ACC112 (cell line): ENCODE data around the gene SPRY4.
"Not testable (repeated sequence)": the region's sequence is repeated elsewhere in the genome, so short reads cannot be mapped to it uniquely, and the experiment has no call there.

Experiments
- H2AFZ ChIP-seq: fragments of 200-600 bp; sonication (generic); one replicate; pipeline ENCODE4 v1.6.0; 2017; ENCODE audit warnings: antibody characterized with exemption, low read length; ENCODE audit not compliant: unreplicated experiment
- H3K27ac ChIP-seq: fragments of 200-600 bp; sonication (generic); 2 replicates; pipeline ENCODE4 v1.5.1; 2014; ENCODE audit warnings: low read depth, mild to moderate bottlenecking, antibody characterized with exemption, low read length, moderate library complexity
- H3K27me3 ChIP-seq: fragments of 200-600 bp; sonication (generic); 2 replicates; pipeline ENCODE4 v1.6.1; 2014; ENCODE audit warnings: mild to moderate bottlenecking, antibody characterized with exemption, low read length, moderate library complexity, mixed read lengths; ENCODE audit not compliant: insufficient read depth
- H3K36me3 ChIP-seq: fragments of 200-600 bp; sonication (generic); 2 replicates; pipeline ENCODE4 v1.6.1; 2016; ENCODE audit warnings: mild to moderate bottlenecking, antibody characterized with exemption, low read length, moderate library complexity, mixed read lengths; ENCODE audit not compliant: insufficient read depth
- H3K4me1 ChIP-seq: fragments of 200-600 bp; sonication (generic); one replicate; pipeline ENCODE4 v1.6.1; 2016; ENCODE audit warnings: low read length, mixed read lengths; ENCODE audit not compliant: insufficient read depth, unreplicated experiment, control insufficient read depth
- H3K4me3 ChIP-seq: fragments of 200-600 bp; sonication (generic); 2 replicates; pipeline ENCODE4 v1.5.1; 2014; ENCODE audit warnings: mild to moderate bottlenecking, low read depth, low read length
- H3K79me2 ChIP-seq: fragments of 200-600 bp; sonication (generic); one replicate; pipeline ENCODE4 v1.6.0; 2016; ENCODE audit warnings: low read length; ENCODE audit not compliant: control insufficient read depth, unreplicated experiment, insufficient read depth

The SPRY4 gene, protein sequence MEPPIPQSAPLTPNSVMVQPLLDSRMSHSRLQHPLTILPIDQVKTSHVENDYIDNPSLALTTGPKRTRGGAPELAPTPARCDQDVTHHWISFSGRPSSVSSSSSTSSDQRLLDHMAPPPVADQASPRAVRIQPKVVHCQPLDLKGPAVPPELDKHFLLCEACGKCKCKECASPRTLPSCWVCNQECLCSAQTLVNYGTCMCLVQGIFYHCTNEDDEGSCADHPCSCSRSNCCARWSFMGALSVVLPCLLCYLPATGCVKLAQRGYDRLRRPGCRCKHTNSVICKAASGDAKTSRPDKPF

DNA sequence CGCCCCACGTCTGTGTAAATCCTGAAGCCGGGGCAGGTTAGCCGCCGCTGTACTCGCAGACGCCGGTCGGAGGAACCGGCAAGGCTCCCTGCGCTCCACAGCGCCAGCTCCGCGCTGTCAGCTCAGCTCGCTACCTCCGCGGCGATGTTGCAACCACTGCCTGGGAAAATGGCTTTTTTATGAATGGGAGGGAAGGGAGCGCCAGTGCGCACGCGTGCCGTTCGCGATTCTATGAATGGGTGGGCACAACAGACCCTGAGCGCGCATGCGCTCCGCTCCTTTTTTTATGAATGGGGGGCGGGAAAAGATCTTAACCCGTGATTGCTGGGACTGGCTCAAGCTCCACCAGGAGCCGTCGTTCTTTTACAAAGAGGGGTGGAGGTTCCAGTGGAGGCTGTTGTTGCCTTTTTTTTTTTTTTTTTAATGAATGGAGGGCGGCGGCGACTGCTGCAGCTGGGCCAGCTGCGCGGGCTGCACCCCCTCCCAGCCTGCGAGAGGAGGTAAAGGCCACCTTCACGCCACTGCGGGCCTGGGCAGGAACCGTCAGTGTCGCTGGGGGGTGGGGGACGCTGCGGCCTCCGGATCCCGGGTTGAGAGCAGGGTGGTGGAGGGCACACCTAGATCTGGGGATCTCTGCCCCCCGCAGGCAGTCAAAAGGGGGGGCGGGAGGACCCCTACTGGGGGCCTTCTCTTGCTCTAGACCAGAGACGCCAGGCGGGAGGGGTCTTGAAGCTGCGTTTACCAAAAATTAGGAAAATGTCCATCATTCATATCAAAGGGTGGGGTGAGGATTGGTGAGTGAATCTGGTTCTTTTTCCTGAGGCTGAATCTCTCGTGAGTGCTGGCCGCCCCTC is at the start of gene SPRY4:
Gene SPRY4, minus strand, starts transcription at position 151 of the 854 bp plus-strand sequence. CDS start 9,913 bp downstream, outside the sequence.
- peak within 1 kb of the TSS; percentile 85 for H3K27ac ChIP-seq
- no peaks in the 10 kb centered on the region for H3K27me3 ChIP-seq
- peaks cover 41% of the 10 kb centered on the region for H3K4me1 ChIP-seq
- peaks cover 6% of the 10 kb centered on the region; the same call in 1 of the 2 replicates for H3K36me3 ChIP-seq
- H2AFZ ChIP-seq = peak within 1 kb of the TSS; percentile 67
- peaks cover 91% of the 10 kb centered on the region for H3K79me2 ChIP-seq
- peak within 1 kb of the TSS; percentile 93 for H3K4me3 ChIP-seq

DNA sequence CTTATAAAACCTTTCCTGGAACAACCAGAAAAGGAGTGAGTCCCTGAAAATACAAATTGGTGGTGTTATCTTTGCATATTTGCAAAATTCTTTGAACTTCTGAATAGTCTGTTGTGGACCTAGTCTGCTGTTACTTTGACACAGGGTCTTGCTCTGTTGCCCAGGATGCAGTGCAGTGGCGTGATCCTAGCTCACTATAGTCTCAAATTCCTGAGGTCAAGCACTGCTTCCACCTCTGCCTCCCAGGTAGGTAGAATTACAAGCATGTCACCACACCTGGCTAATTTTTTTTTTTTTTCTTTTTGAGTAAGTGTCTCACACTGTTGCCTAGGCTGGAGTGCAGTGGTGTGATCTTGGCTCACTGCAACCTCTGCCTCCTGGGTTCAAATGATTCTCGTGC is 43.7 kb upstream of the SPRY4 start:
- Histone ChIP-seq H3K79me2 (peaks cover 4% of the 10 kb centered on the region), H3K27me3 (no peaks in the 10 kb centered on the region), H3K36me3 (no peaks in the 10 kb centered on the region), H3K4me3 (no peak overlapping the region), H3K27ac (no peak overlapping the region), H3K4me1 (peaks cover 3% of the 10 kb centered on the region), H2AFZ (no peak overlapping the region)

DNA sequence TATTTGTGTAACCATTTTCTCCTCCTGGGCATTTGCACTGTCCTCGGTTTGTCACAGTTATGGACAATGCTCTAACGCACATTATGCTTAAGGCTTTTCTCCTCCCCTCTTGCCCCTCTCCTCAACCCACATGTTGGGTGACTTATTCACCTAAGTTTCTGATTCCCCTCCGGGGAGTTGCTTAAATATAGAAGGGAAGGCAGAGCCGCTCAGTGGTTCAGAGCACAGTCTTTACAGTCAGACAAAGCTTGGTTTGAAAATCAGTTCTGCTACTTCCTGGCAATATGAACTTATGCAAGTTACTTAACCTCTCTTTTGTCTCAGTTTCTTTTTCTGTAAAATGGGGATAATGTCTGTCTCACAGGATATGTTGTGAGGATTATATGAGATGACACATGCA is 41.2 kb upstream of the SPRY4 start:
- Histone ChIP-seq H2AFZ (no peak overlapping the region), H3K4me1 (peaks cover 17% of the 10 kb centered on the region), H3K27me3 (no peaks in the 10 kb centered on the region), H3K4me3 (no peak overlapping the region), H3K36me3 (no peaks in the 10 kb centered on the region), H3K27ac (no peak overlapping the region), H3K79me2 (peaks cover 4% of the 10 kb centered on the region)

DNA sequence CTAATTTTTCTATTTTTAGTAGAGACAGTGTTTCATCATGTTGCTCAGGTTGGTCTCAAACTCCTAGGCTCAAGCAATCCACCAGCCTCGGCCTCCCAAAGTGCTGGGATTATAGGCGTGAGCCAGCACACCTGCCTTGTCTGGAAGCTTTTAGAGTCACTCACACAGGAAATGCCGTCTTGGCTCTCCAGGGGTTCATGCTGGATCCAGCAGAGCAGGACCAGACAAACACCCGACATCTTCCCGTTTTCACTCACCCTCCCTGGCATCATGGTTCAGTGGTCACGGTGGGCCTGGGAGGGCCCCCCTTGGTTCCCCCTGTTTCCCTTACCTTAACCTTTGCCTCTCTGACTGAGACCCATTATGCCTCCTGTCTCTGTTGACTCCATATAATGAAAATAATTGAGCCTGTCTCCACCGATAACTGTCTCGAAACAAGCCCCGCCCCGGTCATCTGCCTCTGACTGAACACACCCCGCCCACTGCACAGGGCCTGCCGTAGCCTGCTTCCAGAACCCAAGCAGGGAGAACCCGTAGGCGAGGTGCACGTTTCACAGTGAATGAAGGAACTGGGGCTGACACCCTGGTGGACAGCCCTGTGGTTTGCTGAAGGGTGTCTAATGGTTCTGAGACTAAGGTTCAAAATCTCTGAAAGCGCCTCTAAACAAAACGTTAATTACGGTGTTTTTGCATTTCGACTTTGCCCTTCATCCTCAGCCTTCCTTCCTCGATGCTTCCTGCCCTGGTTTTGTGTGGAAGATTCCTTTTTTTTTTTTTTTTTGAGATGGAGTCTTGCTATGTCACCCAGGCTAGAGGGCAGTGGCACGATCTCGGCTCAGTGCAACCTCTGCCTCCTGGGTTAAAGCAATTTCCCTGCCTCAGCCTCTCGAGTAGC is 39.7 kb upstream of the SPRY4 start:
- no peaks in the 10 kb centered on the region for H3K27me3 ChIP-seq
- H2AFZ ChIP-seq = no peak overlapping the region
- H3K4me1 ChIP-seq = peaks cover 28% of the 10 kb centered on the region
- H3K27ac ChIP-seq = no peak overlapping the region
- H3K4me3 ChIP-seq = no peak overlapping the region
- H3K36me3 ChIP-seq = no peaks in the 10 kb centered on the region
- peaks cover 4% of the 10 kb centered on the region for H3K79me2 ChIP-seq

DNA sequence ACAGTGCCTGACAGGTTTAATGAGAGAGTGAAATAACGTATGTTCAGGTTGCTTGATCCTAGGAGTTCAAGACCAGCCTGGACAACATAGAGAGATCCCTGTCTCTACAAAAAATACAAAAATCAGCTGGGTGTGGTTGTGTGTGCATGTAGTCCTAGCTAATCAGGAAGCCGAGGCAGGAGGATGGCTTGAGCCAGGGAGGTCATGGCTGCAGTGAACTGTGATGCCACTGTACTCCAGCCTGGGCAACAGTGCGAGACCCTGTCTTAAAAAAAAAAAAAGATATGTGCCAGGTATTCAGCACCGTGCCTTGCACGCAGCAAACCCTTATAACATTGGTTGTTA is 38.8 kb upstream of the SPRY4 start:
- H3K4me3 ChIP-seq = no peak overlapping the region
- peaks cover 29% of the 10 kb centered on the region for H3K4me1 ChIP-seq
- peaks cover 4% of the 10 kb centered on the region for H3K79me2 ChIP-seq
- no peaks in the 10 kb centered on the region for H3K36me3 ChIP-seq
- no peak overlapping the region for H2AFZ ChIP-seq
- no peaks in the 10 kb centered on the region for H3K27me3 ChIP-seq
- no peak overlapping the region for H3K27ac ChIP-seq

DNA sequence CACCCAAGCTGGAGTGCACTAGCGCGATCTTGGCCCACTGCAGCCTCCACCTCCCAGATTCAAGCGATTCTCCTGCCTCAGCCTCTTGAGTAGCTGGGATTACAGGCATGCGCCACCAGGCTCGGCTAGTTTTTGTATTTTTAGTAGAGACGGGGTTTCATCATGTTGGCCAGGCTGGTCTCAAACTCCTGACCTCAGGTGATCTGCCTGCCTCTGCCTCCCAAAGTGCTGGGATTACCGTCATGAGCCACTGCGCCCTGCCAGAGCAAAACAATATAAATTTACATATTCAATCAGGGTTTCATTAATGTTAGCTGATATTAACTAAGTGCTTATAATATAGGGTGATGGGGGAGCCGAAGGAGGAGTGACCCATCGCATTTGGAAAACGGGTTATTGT is 37.4 kb upstream of the SPRY4 start:
- H3K27ac ChIP-seq = peak overlapping the region; percentile 72
- not testable (repeated sequence) for H3K27me3 ChIP-seq, H2AFZ ChIP-seq, H3K4me3 ChIP-seq, H3K79me2 ChIP-seq, H3K36me3 ChIP-seq
- peaks cover 42% of the 10 kb centered on the region for H3K4me1 ChIP-seq

DNA sequence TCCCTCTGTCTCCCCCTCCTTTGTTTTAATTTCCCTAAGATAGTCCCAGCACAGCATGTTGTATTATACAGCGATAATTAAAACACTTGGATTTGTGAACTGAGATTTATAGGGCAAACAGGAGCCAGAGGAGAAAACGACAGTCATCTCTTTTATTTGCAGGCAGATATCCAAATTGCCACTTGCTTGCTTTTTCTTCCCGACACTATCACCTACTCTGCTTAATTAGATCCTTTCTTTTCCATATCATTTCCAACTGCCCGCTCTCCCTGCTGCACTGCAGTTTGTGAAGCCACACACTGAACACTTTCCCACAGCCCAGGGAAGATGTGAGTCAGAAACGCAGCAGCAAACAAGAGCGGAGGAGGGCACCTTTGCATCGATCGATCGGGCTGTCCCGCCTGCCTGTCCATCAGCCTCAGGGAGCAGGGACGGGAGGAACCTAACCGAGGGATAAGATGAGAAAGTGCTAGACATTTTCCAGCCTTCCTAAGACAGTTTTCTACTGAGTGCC is 35.8 kb upstream of the SPRY4 start:
- H3K36me3 ChIP-seq = no peaks in the 10 kb centered on the region; the same call in 1 of the 2 replicates
- no peaks in the 10 kb centered on the region for H3K27me3 ChIP-seq
- no peak overlapping the region for H2AFZ ChIP-seq
- no peak overlapping the region for H3K27ac ChIP-seq
- peaks cover 42% of the 10 kb centered on the region for H3K4me1 ChIP-seq
- H3K79me2 ChIP-seq = peaks cover 7% of the 10 kb centered on the region
- no peak overlapping the region for H3K4me3 ChIP-seq

DNA sequence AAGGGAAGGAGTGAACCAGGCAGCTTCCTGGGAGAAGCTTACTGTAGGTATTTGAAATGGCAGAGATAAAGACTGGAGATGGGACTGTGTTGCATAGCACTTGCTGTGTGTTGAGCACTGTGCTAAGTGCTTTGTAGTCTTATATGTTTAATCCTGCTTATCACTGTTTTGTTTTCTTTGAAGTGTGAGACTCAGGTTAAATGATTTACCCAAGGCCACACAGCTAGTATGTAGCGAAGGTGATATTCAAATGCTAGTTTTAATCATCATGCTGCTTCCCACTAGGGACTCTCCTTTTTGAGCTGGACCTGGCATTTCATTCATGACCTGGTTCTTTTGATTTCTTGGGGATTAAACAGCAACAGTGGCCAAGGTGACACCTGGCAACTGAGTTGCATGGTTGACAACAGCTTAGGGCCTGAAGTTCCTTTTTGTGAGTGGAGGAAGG is 35.3 kb upstream of the SPRY4 start:
- no peak overlapping the region for H3K27ac ChIP-seq
- H2AFZ ChIP-seq = no peak overlapping the region
- H3K27me3 ChIP-seq = no peaks in the 10 kb centered on the region
- H3K4me3 ChIP-seq = no peak overlapping the region
- H3K4me1 ChIP-seq = peaks cover 42% of the 10 kb centered on the region
- peaks cover 7% of the 10 kb centered on the region for H3K79me2 ChIP-seq
- no peaks in the 10 kb centered on the region; the same call in 1 of the 2 replicates for H3K36me3 ChIP-seq

DNA sequence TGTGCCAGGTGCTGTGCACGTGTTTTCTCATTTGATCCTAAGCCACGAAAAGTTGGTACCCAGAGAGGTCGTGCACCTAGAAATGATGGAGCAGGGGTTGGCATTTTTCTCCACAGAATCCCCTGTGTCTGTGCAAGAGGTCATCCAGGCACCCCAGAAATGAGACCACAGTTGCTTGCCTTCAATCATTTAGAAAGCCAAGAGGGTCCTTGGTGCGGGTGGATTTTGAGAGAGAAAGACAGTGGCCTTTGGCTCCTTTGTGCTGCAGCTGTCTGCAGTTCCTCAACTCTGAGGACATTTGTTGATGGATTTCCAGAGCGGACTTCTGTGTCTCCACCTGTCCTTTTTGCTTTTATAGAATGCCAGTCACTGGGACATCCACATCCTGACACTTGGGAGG is 33.8 kb upstream of the SPRY4 start:
- peaks cover 41% of the 10 kb centered on the region for H3K4me1 ChIP-seq
- peaks cover 3% of the 10 kb centered on the region for H3K79me2 ChIP-seq
- H3K4me3 ChIP-seq = no peak overlapping the region
- H3K36me3 ChIP-seq = no peaks in the 10 kb centered on the region; the same call in 1 of the 2 replicates
- no peak overlapping the region for H2AFZ ChIP-seq
- H3K27ac ChIP-seq = no peak overlapping the region
- H3K27me3 ChIP-seq = no peaks in the 10 kb centered on the region

DNA sequence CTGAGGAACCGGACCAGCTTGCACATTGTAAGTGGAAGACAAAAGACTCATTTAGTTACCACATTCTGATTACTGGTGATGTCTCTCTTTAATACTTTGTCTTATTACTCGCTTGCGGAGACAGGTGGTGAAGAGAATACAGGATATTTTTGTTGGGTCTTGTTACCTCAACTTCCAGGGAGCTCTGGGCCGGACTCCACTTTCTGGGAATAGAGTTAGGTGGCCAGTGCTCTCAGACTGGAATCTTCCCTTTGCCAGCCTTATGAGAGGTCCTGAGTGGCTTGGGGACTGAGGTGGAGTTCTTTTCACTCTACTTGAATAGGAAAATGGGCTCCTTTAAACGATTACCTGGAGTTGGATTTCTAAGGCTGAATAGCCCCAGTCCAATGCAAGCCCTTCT is 33.3 kb upstream of the SPRY4 start:
- Histone ChIP-seq H3K27ac (peak overlapping the region; percentile 96), H3K27me3 (no peaks in the 10 kb centered on the region), H2AFZ (no peak overlapping the region), H3K4me3 (peak overlapping the region; percentile 78), H3K79me2 (peaks cover 3% of the 10 kb centered on the region), H3K4me1 (peaks cover 38% of the 10 kb centered on the region), H3K36me3 (no peaks in the 10 kb centered on the region; the same call in 1 of the 2 replicates)
